GM23338 (cell line): ENCODE results near the gene EXOC4. TPM values are rescaled to one million over a fixed set of nuclear protein-coding genes. Genes with fewer than 3 reads are reported as not detected.

Experiments used
- ATAC-seq: fragments of 200-7000 bp; cut with Tn5 transposase; 3 replicates; pipeline ENCODE4 v1.9.1; 2020
- DNase-seq: peaks from one replicate; pipeline ENCODE4 v3.0.0-alpha.2; 2015; ENCODE audit warnings: low spot score
- H2AFZ ChIP-seq: fragments of 200-600 bp; sonication (generic); 2 replicates; pipeline ENCODE4 v1.8.0; 2016; ENCODE audit warnings: antibody characterized with exemption, mild to moderate bottlenecking, moderate library complexity
- H3F3A ChIP-seq: fragments of 200-600 bp; sonication (generic); replicated peaks from 2 replicates; pipeline ENCODE4 v1.8.0; 2017; ENCODE audit warnings: antibody characterized with exemption, mixed run types, low read depth
- H3K27ac ChIP-seq: fragments of 200-600 bp; sonication (generic); 2 replicates; pipeline ENCODE4 v1.6.1; 2016; ENCODE audit warnings: low read depth
- H3K27me3 ChIP-seq: fragments of 200-600 bp; sonication (generic); 2 replicates; pipeline ENCODE4 v1.8.0; 2016; ENCODE audit warnings: mild to moderate bottlenecking, mixed run types, moderate library complexity; ENCODE audit not compliant: insufficient read depth
- H3K36me3 ChIP-seq: fragments of 200-600 bp; sonication (generic); 2 replicates; pipeline ENCODE4 v1.8.0; 2016; ENCODE audit warnings: mild to moderate bottlenecking; ENCODE audit not compliant: insufficient read depth
- H3K4me1 ChIP-seq: fragments of 200-600 bp; sonication (generic); 2 replicates; pipeline ENCODE4 v1.8.0; 2016; ENCODE audit warnings: mild to moderate bottlenecking, moderate library complexity; ENCODE audit not compliant: insufficient read depth
- H3K4me2 ChIP-seq: fragments of 200-600 bp; sonication (generic); 2 replicates; pipeline ENCODE4 v1.7.1; 2017; ENCODE audit warnings: mixed run types
- H3K4me3 ChIP-seq: fragments of 200-600 bp; sonication (generic); 2 replicates; pipeline ENCODE4 v1.6.1; 2016; ENCODE audit warnings: mixed run types
- H3K79me2 ChIP-seq: fragments of 200-600 bp; sonication (generic); replicated peaks from 2 replicates; pipeline ENCODE4 v1.8.0; 2017; ENCODE audit warnings: mild to moderate bottlenecking; ENCODE audit not compliant: insufficient read depth
- H3K9me2 ChIP-seq: fragments of 200-600 bp; sonication (generic); 2 replicates; pipeline ENCODE4 v1.8.0; 2017; ENCODE audit not compliant: insufficient read depth
- H4K20me1 ChIP-seq: fragments of 200-600 bp; sonication (generic); replicated peaks from 2 replicates; pipeline ENCODE4 v1.8.0; 2017; ENCODE audit warnings: mild to moderate bottlenecking; ENCODE audit not compliant: insufficient read depth
- H3K27ac Mint-ChIP-seq: 2 replicates; pipeline ENCODE4 v1.8.0; 2020; ENCODE audit warnings: inconsistent platforms, mild to moderate bottlenecking, moderate library complexity, mixed read lengths
- H3K27me3 Mint-ChIP-seq: 3 replicates; pipeline ENCODE4 v1.8.0; 2022; ENCODE audit warnings: low read depth, mild to moderate bottlenecking, moderate library complexity, mixed read lengths, inconsistent platforms; ENCODE audit not compliant: insufficient read depth, poor library complexity
- H3K36me3 Mint-ChIP-seq: 3 replicates; pipeline ENCODE4 v1.8.0; 2021; ENCODE audit warnings: low read depth, mild to moderate bottlenecking, inconsistent platforms, moderate library complexity, mixed read lengths
- H3K4me1 Mint-ChIP-seq: 3 replicates; pipeline ENCODE4 v1.8.0; 2020; ENCODE audit warnings: mild to moderate bottlenecking, inconsistent platforms, mixed read lengths
- H3K4me3 Mint-ChIP-seq: 3 replicates; pipeline ENCODE4 v1.8.0; 2021; ENCODE audit warnings: moderate library complexity, mild to moderate bottlenecking, inconsistent platforms, mixed read lengths
- H3K9me3 Mint-ChIP-seq: 3 replicates; pipeline ENCODE4 v1.8.0; 2020; ENCODE audit warnings: moderate library complexity, mild to moderate bottlenecking, inconsistent platforms, mixed read lengths
- CREB1 ChIP-seq: fragments of 250-450 bp; sonication (Bioruptor Pico); IDR thresholded peaks from 2 replicates; pipeline ENCODE4 v1.5.0; 2020; ENCODE audit warnings: low read depth, mild to moderate bottlenecking, moderate library complexity
- ETS1 ChIP-seq: IDR thresholded peaks from 2 replicates; pipeline ENCODE4 v1.6.1; 2016; ENCODE audit warnings: antibody characterized with exemption
- EZH2 ChIP-seq: fragments of 200-600 bp; sonication (generic); IDR thresholded peaks from one replicate; pipeline ENCODE4 v1.8.0; 2017; ENCODE audit warnings: antibody characterized with exemption, mild to moderate bottlenecking, low read depth; ENCODE audit not compliant: unreplicated experiment
- EZH2phosphoT487 ChIP-seq: fragments of 200-600 bp; sonication (generic); IDR thresholded peaks from one replicate; pipeline ENCODE4 v1.8.1; 2018; ENCODE audit warnings: antibody characterized with exemption; ENCODE audit not compliant: unreplicated experiment
- POLR2AphosphoS5 ChIP-seq: IDR thresholded peaks from 2 replicates; pipeline ENCODE4 v1.6.1; 2016; ENCODE audit warnings: antibody characterized with exemption, low read depth
- REST ChIP-seq: IDR thresholded peaks from one replicate; pipeline ENCODE4 v1.6.1; 2018; ENCODE audit warnings: antibody characterized with exemption; ENCODE audit not compliant: unreplicated experiment
- ZNF114 ChIP-seq: fragments of 250-450 bp; sonication (Bioruptor Pico); IDR thresholded peaks from 2 replicates; pipeline ENCODE4 v1.5.0; 2020; ENCODE audit warnings: mild to moderate bottlenecking, moderate library complexity
- ZNF331 ChIP-seq: fragments of 250-450 bp; sonication (Bioruptor Pico); IDR thresholded peaks from 2 replicates; pipeline ENCODE4 v1.5.0; 2020; ENCODE audit warnings: low read depth, mild to moderate bottlenecking, moderate library complexity
- polyA plus RNA-seq: library from polyadenylated mRNA; unstranded; fragments of >200 nt; fragmentation: Nextera tagmentation; extraction: Ambion mirVana; gene quantifications from 2 replicates; pipeline ENCODE4 v1.2.1, GENCODE V29; 2016
- total RNA-seq: library from RNA; depleted of rRNA; stranded (reverse); fragments of >200 nt; shearing (Covaris generic); gene quantifications from 2 replicates; pipeline ENCODE4 v1.2.3, GENCODE V29; 2014

The EXOC4 gene
- total and polyA plus RNA-seq, 2 experiments from 2014 or later, result 37.5 to 52.7 TPM

- H3K4me1 ChIP-seq, result no peaks in the 10 kb centered on the region
- no peaks in the 10 kb centered on the region for H3K79me2 ChIP-seq
- TF ChIP-seq ZNF114 (CRISPR knock-in tag), result no peak
- TF ChIP-seq ZNF331 (CRISPR knock-in tag), result no peak
- TF ChIP-seq ETS1, result no peak
- TF ChIP-seq EZH2phosphoT487, result no peak
- TF ChIP-seq EZH2, result no peak
- TF ChIP-seq REST, result no peak
- TF ChIP-seq POLR2AphosphoS5, result no peak
- ATAC-seq, result no peak
- H3K27ac ChIP-seq, result no peak overlapping the region
- no peak overlapping the region for H3K4me3 Mint-ChIP-seq
- no peaks in the 10 kb centered on the region for H3K36me3 ChIP-seq
- H3K4me3 ChIP-seq, result no peak overlapping the region
- DNase-seq, result no peak
- H2AFZ ChIP-seq, result no peak overlapping the region
- no peaks in the 10 kb centered on the region for H4K20me1 ChIP-seq
- no peak overlapping the region for H3K4me2 ChIP-seq
- H3K27me3 ChIP-seq, result no peaks in the 10 kb centered on the region
- peaks cover 27% of the 10 kb centered on the region for H3K36me3 Mint-ChIP-seq
- peak overlapping the region; percentile 40; the same call in 1 of the 2 replicates for H3K27ac Mint-ChIP-seq
- H3K9me2 ChIP-seq, result peaks cover 6% of the 10 kb centered on the region; the same call in 1 of the 2 replicates
- no peaks in the 10 kb centered on the region for H3K27me3 Mint-ChIP-seq
- no peaks in the 10 kb centered on the region for H3F3A ChIP-seq
- H3K9me3 Mint-ChIP-seq, result peaks cover 28% of the 10 kb centered on the region
- peaks cover 11% of the 10 kb centered on the region; the same call in 1 of the 3 replicates for H3K4me1 Mint-ChIP-seq
Measured at GRCh38 chr7:133957845-133958244, 705.0 kb downstream of the EXOC4 start.

GRCh38 chr7:133958822-133959221 is 705.9 kb downstream of the EXOC4 start:
- no peak overlapping the region for H3K27ac ChIP-seq
- no peaks in the 10 kb centered on the region for H3K79me2 ChIP-seq
- no peak overlapping the region for H3K4me3 Mint-ChIP-seq
- no peaks in the 10 kb centered on the region for H3F3A ChIP-seq
- H3K9me2 ChIP-seq, result 0 out of 2 replicates have a peak, but pooled peaks cover under 1% of the 10 kb centered on the region
- H3K4me1 Mint-ChIP-seq, result peaks cover 11% of the 10 kb centered on the region; the same call in 1 of the 3 replicates
- TF ChIP-seq CREB1 (CRISPR knock-in tag), result no peak
- H3K27ac Mint-ChIP-seq, result no peak overlapping the region
- H3K36me3 ChIP-seq, result no peaks in the 10 kb centered on the region
- no peaks in the 10 kb centered on the region for H3K27me3 Mint-ChIP-seq
- no peak overlapping the region for H3K4me3 ChIP-seq
- no peaks in the 10 kb centered on the region for H3K4me1 ChIP-seq
- no peaks in the 10 kb centered on the region for H3K27me3 ChIP-seq
- H4K20me1 ChIP-seq, result no peaks in the 10 kb centered on the region
- H3K9me3 Mint-ChIP-seq, result peaks cover 28% of the 10 kb centered on the region
- DNase-seq, result no peak
- ATAC-seq, result no peak
- no peak overlapping the region for H2AFZ ChIP-seq
- no peak overlapping the region for H3K4me2 ChIP-seq
- H3K36me3 Mint-ChIP-seq, result peaks cover 24% of the 10 kb centered on the region
